Measurements from ENCODE around the gene ESR1.

Gene ESR1

GRCh38 chr6:152147269-152147668, 339.8 kb downstream of the ESR1 start:
- no peak for DNase-seq

DNA sequence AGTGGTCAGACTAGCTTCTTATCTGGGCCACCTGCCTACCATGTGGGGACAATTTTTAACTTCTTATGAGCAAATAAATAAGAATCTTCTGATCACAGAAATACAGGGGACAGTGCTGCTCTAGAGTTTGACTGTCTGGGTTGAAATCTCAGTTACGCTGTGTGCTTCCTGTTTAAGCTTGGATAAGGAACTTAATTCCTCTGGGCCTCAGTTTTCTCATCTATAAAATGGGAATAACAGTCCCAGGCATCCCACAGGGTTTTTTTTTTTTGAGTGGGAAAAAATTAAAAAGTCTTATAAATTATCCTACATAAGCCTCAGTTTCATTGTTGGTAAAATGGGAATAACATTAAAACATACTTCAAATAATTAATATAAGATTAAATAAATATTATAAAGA, 340.9 kb downstream of the ESR1 start:
- no peak for DNase-seq

DNA sequence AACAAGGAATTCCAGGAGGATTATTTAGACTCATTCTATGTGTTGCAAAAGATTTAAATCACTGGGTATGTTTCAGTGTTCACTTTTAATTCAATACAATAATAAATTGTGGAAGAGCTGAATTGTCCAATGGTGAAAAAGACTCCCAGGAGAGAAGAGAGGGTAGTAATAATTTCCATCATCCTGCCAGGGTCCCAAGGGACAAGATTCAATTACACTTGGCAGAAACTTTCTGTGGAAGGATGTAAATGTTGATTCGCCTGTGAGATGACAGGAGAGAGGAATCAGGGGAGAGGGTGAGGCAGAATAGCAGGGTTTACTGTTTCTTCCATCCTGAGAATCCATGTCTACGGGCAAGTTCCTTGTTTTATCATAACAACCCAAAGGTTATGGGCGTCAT, 342.7 kb downstream of the ESR1 start:
- no peak for DNase-seq

GRCh38 chr6:152151920-152152319, 344.4 kb downstream of the ESR1 start:
- DNase-seq: no peak

- no peak for DNase-seq
These were observed 347.3 kb downstream of the ESR1 start for GRCh38 chr6:152154559-152155356.

- DNase-seq: no peak
These were observed 348.3 kb downstream of the ESR1 start for GRCh38 chr6:152155792-152156191.

DNA sequence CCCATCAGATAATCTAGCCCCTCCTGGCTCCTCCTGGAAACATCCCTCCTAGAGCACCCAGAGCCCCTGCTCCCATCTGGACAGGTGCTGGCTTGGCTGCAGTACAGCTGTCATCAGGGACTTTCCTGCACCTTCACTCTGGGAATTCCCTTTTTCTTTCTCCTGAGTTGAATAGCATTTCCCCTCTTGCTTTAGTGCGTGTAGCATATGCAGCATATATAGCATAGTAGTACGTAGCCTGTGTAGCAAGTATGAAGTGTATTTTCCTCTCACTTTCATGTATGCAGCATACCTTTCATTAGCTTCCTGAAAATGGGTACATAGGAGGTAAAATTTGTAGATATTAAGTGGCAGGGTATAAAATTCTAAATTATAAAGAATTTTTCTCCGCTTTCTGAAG, 352.9 kb downstream of the ESR1 start:
- DNase-seq: no peak

DNA sequence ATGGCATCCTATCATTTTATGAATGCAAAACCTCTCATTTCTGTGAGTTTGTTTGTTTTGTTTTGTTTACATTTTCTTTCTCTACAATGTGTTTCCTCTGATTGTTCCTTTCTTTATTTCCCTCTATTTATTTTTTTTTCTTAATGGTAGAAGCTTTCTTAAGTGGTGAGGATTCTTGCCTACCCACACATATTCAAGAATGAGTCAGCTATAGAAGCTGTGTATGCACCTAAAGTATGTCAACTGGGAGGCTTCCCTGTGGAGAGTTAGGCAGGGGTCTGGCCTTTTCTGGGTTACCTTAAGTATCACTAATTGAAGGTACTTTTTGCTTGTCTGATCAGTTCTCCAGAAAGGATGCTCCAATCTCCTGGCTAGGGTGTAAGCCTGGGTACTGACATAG, 354.0 kb downstream of the ESR1 start:
- DNase-seq: no peak

DNA sequence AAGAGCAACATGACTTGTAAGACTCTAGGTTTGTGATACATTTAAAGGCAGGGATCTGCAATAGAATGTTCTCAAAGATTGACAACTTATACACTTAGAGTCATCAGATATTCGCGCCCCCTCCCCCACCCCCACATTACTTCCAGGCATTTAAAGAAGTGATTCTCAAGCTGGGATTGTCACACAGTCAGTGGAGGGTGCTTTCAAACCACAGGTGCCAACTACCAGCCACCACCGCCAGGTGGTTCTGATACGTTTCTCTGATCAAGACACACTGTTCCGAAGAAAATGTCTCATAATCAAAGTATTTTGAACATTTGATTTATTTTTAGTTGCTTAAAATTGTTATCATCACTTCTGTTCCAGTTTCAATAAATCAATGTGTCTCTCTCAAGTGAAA, 357.5 kb downstream of the ESR1 start:
- DNase-seq: no peak

DNA sequence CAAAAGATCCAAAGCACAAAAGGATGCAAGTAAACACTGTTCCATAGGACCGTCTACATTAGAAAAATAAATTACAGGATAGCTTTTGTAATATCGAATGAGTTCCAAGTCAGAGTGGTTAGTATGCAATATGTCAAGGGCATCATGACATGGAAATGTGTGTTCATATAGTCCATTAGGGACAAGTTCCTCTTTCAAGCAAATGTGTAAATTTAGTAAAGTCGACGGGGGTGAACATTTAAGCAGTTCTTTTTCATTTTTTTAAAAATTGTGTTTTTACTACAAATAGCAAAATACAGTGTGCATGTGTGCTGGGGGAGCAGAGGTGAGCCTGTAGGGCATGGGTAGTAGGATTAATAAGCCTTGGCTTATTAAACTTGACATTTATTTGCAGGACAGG, 359.0 kb downstream of the ESR1 start:
- DNase-seq: no peak

GRCh38 chr6:152166897-152167296, 359.4 kb downstream of the ESR1 start:
- no peak for DNase-seq

- no peak for DNase-seq
These were observed 360.4 kb downstream of the ESR1 start for GRCh38 chr6:152167641-152168603.

DNA sequence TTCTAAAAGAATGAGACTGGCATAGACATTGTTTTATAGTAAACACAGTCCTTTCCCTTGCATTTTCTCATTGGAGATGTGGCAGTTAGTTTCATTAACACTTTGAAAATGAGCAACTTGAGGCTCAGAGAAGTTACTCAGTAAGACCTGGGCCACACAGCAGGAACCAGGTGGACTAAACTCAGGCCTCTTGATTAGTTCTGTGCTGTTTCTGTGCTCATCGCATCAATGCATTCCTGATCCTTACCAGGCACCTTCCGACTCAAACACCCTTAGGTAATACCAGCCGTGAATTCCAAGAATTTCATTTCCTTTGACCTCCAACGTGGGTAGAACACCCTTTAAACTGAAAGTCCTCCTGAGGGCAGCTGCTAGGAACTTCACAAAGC, 362.8 kb downstream of the ESR1 start:
- no peak for DNase-seq

- no peak for DNase-seq
These were observed 363.5 kb downstream of the ESR1 start for GRCh38 chr6:152170702-152171667.

GRCh38 chr6:152173321-152173720, 365.8 kb downstream of the ESR1 start:
- no peak for DNase-seq

- no peak for DNase-seq
These were observed 366.5 kb downstream of the ESR1 start for GRCh38 chr6:152173957-152174356.

- no peak for DNase-seq
These were observed 368.8 kb downstream of the ESR1 start for GRCh38 chr6:152176268-152176667.

Data from GF-D8 (cell line).